ENCODE results near the gene DLK2.

The DLK2 gene

DNA sequence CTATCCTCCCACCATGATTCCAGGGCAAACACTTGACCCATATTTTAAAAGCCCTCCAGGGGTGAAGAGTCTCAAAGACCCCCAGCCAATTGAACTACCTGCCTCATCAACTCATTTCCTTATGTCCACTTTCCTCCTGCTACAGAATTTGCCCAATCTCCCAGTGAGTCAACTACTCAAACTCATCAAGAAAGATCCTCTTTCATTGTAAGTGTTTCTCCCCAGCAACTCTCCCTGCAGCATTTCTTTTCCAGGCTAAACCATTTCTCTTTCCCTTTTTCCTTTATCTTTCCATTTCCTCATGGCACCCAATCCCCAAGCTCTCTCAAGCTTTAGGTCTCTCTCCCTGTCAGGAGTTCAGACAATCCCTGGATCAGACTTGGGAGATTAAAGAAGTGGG is 1.5 kb downstream of the DLK2 start:
- no peak overlapping the region for H3K27ac ChIP-seq (ENCODE audit: low read depth, low read length)
- peaks cover 24% of the 10 kb centered on the region for H3K36me3 ChIP-seq (ENCODE audit: control insufficient read depth, insufficient read depth, low read length)
- H3K9me3 ChIP-seq (ENCODE audit: control insufficient read depth, insufficient read depth, low read length): no peaks in the 10 kb centered on the region
- no peak overlapping the region for H3K9ac ChIP-seq (ENCODE audit: low read depth, low read length)
- peaks cover 36% of the 10 kb centered on the region for H3K27me3 ChIP-seq (ENCODE audit: control insufficient read depth, insufficient read depth, low read length)
- H3K4me3 ChIP-seq (ENCODE audit: low read depth, low read length): no peak overlapping the region
- 0 out of 2 replicates have a peak, but pooled peaks cover 2% of the 10 kb centered on the region for H3K4me1 ChIP-seq (ENCODE audit: control insufficient read depth, insufficient read depth, low read length)

- no peaks in the 10 kb centered on the region for H3K9me3 ChIP-seq (ENCODE audit: control insufficient read depth, insufficient read depth, low read length)
- H3K36me3 ChIP-seq (ENCODE audit: control insufficient read depth, insufficient read depth, low read length): peaks cover 33% of the 10 kb centered on the region
- H3K27ac ChIP-seq (ENCODE audit: low read depth, low read length): no peak overlapping the region
- H3K4me1 ChIP-seq (ENCODE audit: control insufficient read depth, insufficient read depth, low read length): 0 out of 2 replicates have a peak, but pooled peaks cover 2% of the 10 kb centered on the region
- H3K9ac ChIP-seq (ENCODE audit: low read depth, low read length): no peak overlapping the region
- H3K4me3 ChIP-seq (ENCODE audit: low read depth, low read length): no peak overlapping the region
- peaks cover 36% of the 10 kb centered on the region for H3K27me3 ChIP-seq (ENCODE audit: control insufficient read depth, insufficient read depth, low read length)
These were observed 2.5 kb downstream of the DLK2 start for GRCh38 chr6:43452896-43453295.

GRCh38 chr6:43451939-43452338 is 3.4 kb downstream of the DLK2 start:
- H3K27ac ChIP-seq (ENCODE audit: low read depth, low read length): no peak overlapping the region
- H3K4me1 ChIP-seq (ENCODE audit: control insufficient read depth, insufficient read depth, low read length): 0 out of 2 replicates have a peak, but pooled peaks cover 2% of the 10 kb centered on the region
- peaks cover 42% of the 10 kb centered on the region for H3K36me3 ChIP-seq (ENCODE audit: control insufficient read depth, insufficient read depth, low read length)
- H3K9me3 ChIP-seq (ENCODE audit: control insufficient read depth, insufficient read depth, low read length): no peaks in the 10 kb centered on the region
- peaks cover 31% of the 10 kb centered on the region for H3K27me3 ChIP-seq (ENCODE audit: control insufficient read depth, insufficient read depth, low read length)
- H3K4me3 ChIP-seq (ENCODE audit: low read depth, low read length): no peak overlapping the region
- no peak overlapping the region for H3K9ac ChIP-seq (ENCODE audit: low read depth, low read length)

GRCh38 chr6:43451348-43451747 is 4.0 kb downstream of the DLK2 start:
- Histone ChIP-seq H3K4me1 (ENCODE audit: control insufficient read depth, insufficient read depth, low read length) (0 out of 2 replicates have a peak, but pooled peaks cover 2% of the 10 kb centered on the region), H3K27ac (ENCODE audit: low read depth, low read length) (no peak overlapping the region), H3K4me3 (ENCODE audit: low read depth, low read length) (no peak overlapping the region), H3K9ac (ENCODE audit: low read depth, low read length) (no peak overlapping the region), H3K9me3 (ENCODE audit: control insufficient read depth, insufficient read depth, low read length) (no peaks in the 10 kb centered on the region), H3K27me3 (ENCODE audit: control insufficient read depth, insufficient read depth, low read length) (peaks cover 25% of the 10 kb centered on the region), H3K36me3 (ENCODE audit: control insufficient read depth, insufficient read depth, low read length) (peaks cover 42% of the 10 kb centered on the region)

- Histone ChIP-seq H3K36me3 (ENCODE audit: control insufficient read depth, insufficient read depth, low read length) (peaks cover 47% of the 10 kb centered on the region), H3K9me3 (ENCODE audit: control insufficient read depth, insufficient read depth, low read length) (no peaks in the 10 kb centered on the region), H3K27ac (ENCODE audit: low read depth, low read length) (no peak overlapping the region), H3K4me3 (ENCODE audit: low read depth, low read length) (no peak overlapping the region), H3K9ac (ENCODE audit: low read depth, low read length) (no peak overlapping the region), H3K27me3 (ENCODE audit: control insufficient read depth, insufficient read depth, low read length) (peaks cover 18% of the 10 kb centered on the region), H3K4me1 (ENCODE audit: control insufficient read depth, insufficient read depth, low read length) (0 out of 2 replicates have a peak, but pooled peaks cover 2% of the 10 kb centered on the region)
These were observed 4.6 kb downstream of the DLK2 start for GRCh38 chr6:43450699-43451131.

- Histone ChIP-seq H3K9ac (ENCODE audit: low read depth, low read length) (no peak overlapping the region), H3K9me3 (ENCODE audit: control insufficient read depth, insufficient read depth, low read length) (no peaks in the 10 kb centered on the region), H3K36me3 (ENCODE audit: control insufficient read depth, insufficient read depth, low read length) (peaks cover 64% of the 10 kb centered on the region), H3K27me3 (ENCODE audit: control insufficient read depth, insufficient read depth, low read length) (peaks cover 3% of the 10 kb centered on the region; the same call in 1 of the 2 replicates), H3K27ac (ENCODE audit: low read depth, low read length) (no peak overlapping the region), H3K4me3 (ENCODE audit: low read depth, low read length) (no peak overlapping the region), H3K4me1 (ENCODE audit: control insufficient read depth, insufficient read depth, low read length) (no peaks in the 10 kb centered on the region)
These were observed 6.4 kb downstream of the DLK2 start for GRCh38 chr6:43448916-43449315.

DNA sequence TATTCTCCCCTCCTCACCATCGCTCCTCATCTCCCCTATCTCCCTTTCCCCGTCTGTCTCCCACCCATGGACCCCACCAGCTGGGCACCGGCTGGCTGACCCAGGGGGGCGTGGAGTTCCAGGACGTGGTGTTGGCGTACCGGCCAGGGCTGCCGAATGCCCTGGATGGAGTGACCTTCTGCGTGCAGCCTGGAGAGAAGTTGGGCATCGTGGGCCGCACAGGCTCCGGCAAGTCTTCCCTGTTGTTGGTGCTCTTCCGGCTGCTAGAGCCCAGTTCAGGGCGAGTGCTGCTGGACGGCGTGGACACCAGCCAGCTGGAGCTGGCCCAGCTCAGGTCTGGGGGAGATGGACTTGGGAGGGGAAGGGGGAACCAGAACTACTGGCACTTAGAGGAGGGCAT is 7.7 kb downstream of the DLK2 start:
- Histone ChIP-seq H3K9ac (ENCODE audit: low read depth, low read length) (no peak overlapping the region), H3K4me3 (ENCODE audit: low read depth, low read length) (no peak overlapping the region), H3K27ac (ENCODE audit: low read depth, low read length) (no peak overlapping the region), H3K4me1 (ENCODE audit: control insufficient read depth, insufficient read depth, low read length) (no peaks in the 10 kb centered on the region), H3K27me3 (ENCODE audit: control insufficient read depth, insufficient read depth, low read length) (no peaks in the 10 kb centered on the region), H3K36me3 (ENCODE audit: control insufficient read depth, insufficient read depth, low read length) (peaks cover 74% of the 10 kb centered on the region), H3K9me3 (ENCODE audit: control insufficient read depth, insufficient read depth, low read length) (no peaks in the 10 kb centered on the region)

- peaks cover 79% of the 10 kb centered on the region for H3K36me3 ChIP-seq (ENCODE audit: control insufficient read depth, insufficient read depth, low read length)
- H3K9ac ChIP-seq (ENCODE audit: low read depth, low read length): no peak overlapping the region
- H3K9me3 ChIP-seq (ENCODE audit: control insufficient read depth, insufficient read depth, low read length): no peaks in the 10 kb centered on the region
- no peaks in the 10 kb centered on the region for H3K27me3 ChIP-seq (ENCODE audit: control insufficient read depth, insufficient read depth, low read length)
- H3K27ac ChIP-seq (ENCODE audit: low read depth, low read length): no peak overlapping the region
- H3K4me3 ChIP-seq (ENCODE audit: low read depth, low read length): no peak overlapping the region
- H3K4me1 ChIP-seq (ENCODE audit: control insufficient read depth, insufficient read depth, low read length): no peaks in the 10 kb centered on the region
These were observed 9.8 kb downstream of the DLK2 start for GRCh38 chr6:43445576-43445975.

- Histone ChIP-seq H3K4me3 (ENCODE audit: low read depth, low read length) (no peak overlapping the region), H3K36me3 (ENCODE audit: control insufficient read depth, insufficient read depth, low read length) (peaks cover 69% of the 10 kb centered on the region), H3K27ac (ENCODE audit: low read depth, low read length) (no peak overlapping the region), H3K27me3 (ENCODE audit: control insufficient read depth, insufficient read depth, low read length) (no peaks in the 10 kb centered on the region), H3K9me3 (ENCODE audit: control insufficient read depth, insufficient read depth, low read length) (no peaks in the 10 kb centered on the region), H3K9ac (ENCODE audit: low read depth, low read length) (no peak overlapping the region), H3K4me1 (ENCODE audit: control insufficient read depth, insufficient read depth, low read length) (no peaks in the 10 kb centered on the region)
These were observed 10.8 kb downstream of the DLK2 start for GRCh38 chr6:43444582-43444981.

- H3K27ac ChIP-seq (ENCODE audit: low read depth, low read length): no peak overlapping the region
- H3K27me3 ChIP-seq (ENCODE audit: control insufficient read depth, insufficient read depth, low read length): no peaks in the 10 kb centered on the region
- H3K4me3 ChIP-seq (ENCODE audit: low read depth, low read length): no peak overlapping the region
- H3K9me3 ChIP-seq (ENCODE audit: control insufficient read depth, insufficient read depth, low read length): no peaks in the 10 kb centered on the region
- H3K36me3 ChIP-seq (ENCODE audit: control insufficient read depth, insufficient read depth, low read length): peaks cover 63% of the 10 kb centered on the region
- no peak overlapping the region for H3K9ac ChIP-seq (ENCODE audit: low read depth, low read length)
- no peaks in the 10 kb centered on the region for H3K4me1 ChIP-seq (ENCODE audit: control insufficient read depth, insufficient read depth, low read length)
These were observed 11.3 kb downstream of the DLK2 start for GRCh38 chr6:43444036-43444435.

DNA sequence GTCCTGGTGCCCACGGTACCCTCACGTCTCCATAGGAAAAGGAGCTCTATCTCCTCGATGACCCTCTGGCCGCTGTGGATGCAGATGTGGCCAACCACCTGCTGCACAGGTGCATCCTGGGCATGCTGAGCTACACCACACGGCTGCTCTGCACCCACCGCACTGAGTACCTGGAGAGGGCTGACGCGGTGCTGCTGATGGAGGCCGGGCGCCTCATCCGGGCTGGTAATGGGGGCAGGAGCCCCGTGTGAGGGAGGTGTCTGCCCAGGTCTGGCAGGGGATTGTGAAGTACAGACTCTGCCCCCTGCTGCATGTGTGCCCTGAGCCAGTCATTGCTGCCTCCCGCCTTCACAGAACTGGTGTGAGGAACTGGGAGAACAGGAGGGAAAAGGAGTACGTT is 12.4 kb downstream of the DLK2 start:
- H3K4me3 ChIP-seq (ENCODE audit: low read depth, low read length): no peak overlapping the region
- H3K4me1 ChIP-seq (ENCODE audit: control insufficient read depth, insufficient read depth, low read length): no peaks in the 10 kb centered on the region
- peaks cover 56% of the 10 kb centered on the region for H3K36me3 ChIP-seq (ENCODE audit: control insufficient read depth, insufficient read depth, low read length)
- H3K27me3 ChIP-seq (ENCODE audit: control insufficient read depth, insufficient read depth, low read length): no peaks in the 10 kb centered on the region
- H3K27ac ChIP-seq (ENCODE audit: low read depth, low read length): no peak overlapping the region
- H3K9me3 ChIP-seq (ENCODE audit: control insufficient read depth, insufficient read depth, low read length): no peaks in the 10 kb centered on the region
- no peak overlapping the region for H3K9ac ChIP-seq (ENCODE audit: low read depth, low read length)

GRCh38 chr6:43437700-43438099 is 17.6 kb downstream of the DLK2 start:
- Histone ChIP-seq H3K9ac (ENCODE audit: low read depth, low read length) (no peak overlapping the region), H3K27me3 (ENCODE audit: control insufficient read depth, insufficient read depth, low read length) (no peaks in the 10 kb centered on the region), H3K4me1 (ENCODE audit: control insufficient read depth, insufficient read depth, low read length) (no peaks in the 10 kb centered on the region), H3K36me3 (ENCODE audit: control insufficient read depth, insufficient read depth, low read length) (peaks cover 33% of the 10 kb centered on the region), H3K9me3 (ENCODE audit: control insufficient read depth, insufficient read depth, low read length) (no peaks in the 10 kb centered on the region), H3K27ac (ENCODE audit: low read depth, low read length) (no peak overlapping the region), H3K4me3 (ENCODE audit: low read depth, low read length) (no peak overlapping the region)

All from HUES48 (cell line).